Measurements from ENCODE around the gene HMGB1. TPM values are rescaled to one million over a fixed set of nuclear protein-coding genes. Genes with fewer than 3 reads are reported as not detected.

The HMGB1 gene
- total RNA-seq, 4 donors from 2014 or later: 169 to 229 (median 218) TPM

- Histone ChIP-seq H3K36me3 (no peaks in the 10 kb centered on the region), H3K9me3 (no peaks in the 10 kb centered on the region), H3K4me3 (no peak overlapping the region), H3K4me1 (peaks cover 5 to 26% (median 15%) of the 10 kb centered on the region in 4 donors), H3K27ac (replicated peaks in 1 of 4) (no peak overlapping the region), H3K27me3 (no peaks in the 10 kb centered on the region)
- no peak for DNase-seq (ENCODE audit: extremely low spot score)
- intact Hi-C loops (cut with DNase I): no loop called here
- TF ChIP-seq CTCF (IDR thresholded peaks at IDR 0.05) (no peak), POLR2AphosphoS5 (IDR thresholded peaks at IDR 0.05) (no peak), EP300 (IDR thresholded peaks at IDR 0.05) (no peak), POLR2A (IDR thresholded peaks at IDR 0.05; ENCODE audit: low read depth) (no peak)
- 93% methylated on average over 6 of the region's 6 CpGs for WGBS
Observed at GRCh38 chr13:30418075-30418716, 47.5 kb downstream of the HMGB1 start.

GRCh38 chr13:30416471-30416870, 49.3 kb downstream of the HMGB1 start:
- TF ChIP-seq CTCF (IDR thresholded peaks at IDR 0.05): no peak
- no peak for TF ChIP-seq POLR2AphosphoS5 (IDR thresholded peaks at IDR 0.05)
- no peak for TF ChIP-seq POLR2A (IDR thresholded peaks at IDR 0.05; ENCODE audit: low read depth)
- no peak for TF ChIP-seq EP300 (IDR thresholded peaks at IDR 0.05)
- Histone ChIP-seq H3K9me3 (no peaks in the 10 kb centered on the region), H3K4me3 (no peak overlapping the region), H3K27ac (replicated peaks in 1 of 4) (no peak overlapping the region), H3K27me3 (no peaks in the 10 kb centered on the region), H3K4me1 (peaks cover 5 to 20% (median 11%) of the 10 kb centered on the region in 4 donors), H3K36me3 (no peaks in the 10 kb centered on the region)
- WGBS: 83% methylated on average over 1 of the region's 1 CpG
- DNase-seq (ENCODE audit: extremely low spot score): no peak
- intact Hi-C loops (cut with DNase I): no loop called here

- Histone ChIP-seq H3K4me3 (no peak overlapping the region), H3K27ac (replicated peaks in 1 of 4) (no peak overlapping the region), H3K27me3 (no peaks in the 10 kb centered on the region), H3K4me1 (peaks cover 0 to 14% (median 3%) of the 10 kb centered on the region in 4 donors), H3K9me3 (no peaks in the 10 kb centered on the region), H3K36me3 (no peaks in the 10 kb centered on the region)
- TF ChIP-seq EP300 (IDR thresholded peaks at IDR 0.05) (no peak), CTCF (IDR thresholded peaks at IDR 0.05) (no peak), POLR2A (IDR thresholded peaks at IDR 0.05; ENCODE audit: low read depth) (no peak), POLR2AphosphoS5 (IDR thresholded peaks at IDR 0.05) (no peak)
- no peak for DNase-seq (ENCODE audit: extremely low spot score)
- WGBS: 94% methylated on average over 3 of the region's 3 CpGs
- intact Hi-C loops (cut with DNase I): no loop called here
Observed at GRCh38 chr13:30415430-30416030, 50.2 kb downstream of the HMGB1 start.

GRCh38 chr13:30413842-30414241, 51.9 kb downstream of the HMGB1 start:
- Histone ChIP-seq H3K27ac (replicated peaks in 1 of 4) (no peak overlapping the region), H3K9me3 (no peaks in the 10 kb centered on the region), H3K4me3 (no peak overlapping the region), H3K27me3 (no peaks in the 10 kb centered on the region), H3K36me3 (no peaks in the 10 kb centered on the region), H3K4me1 (peaks cover 4 to 18% (median 15%) of the 10 kb centered on the region in 4 donors)
- TF ChIP-seq EP300 (IDR thresholded peaks at IDR 0.05) (no peak), POLR2AphosphoS5 (IDR thresholded peaks at IDR 0.05) (no peak), CTCF (IDR thresholded peaks at IDR 0.05) (no peak), POLR2A (IDR thresholded peaks at IDR 0.05; ENCODE audit: low read depth) (no peak)
- intact Hi-C loops (cut with DNase I): no loop called here
- DNase-seq (ENCODE audit: extremely low spot score): no peak
- 88% methylated on average over 2 of the region's 3 CpGs for WGBS
